ENCODE data around the gene GPR63.

Gene GPR63

GRCh38 chr6:96821034-96821433, 16.2 kb downstream of the GPR63 start:
- no peak for DNase-seq (ENCODE audit: low spot score)

DNA sequence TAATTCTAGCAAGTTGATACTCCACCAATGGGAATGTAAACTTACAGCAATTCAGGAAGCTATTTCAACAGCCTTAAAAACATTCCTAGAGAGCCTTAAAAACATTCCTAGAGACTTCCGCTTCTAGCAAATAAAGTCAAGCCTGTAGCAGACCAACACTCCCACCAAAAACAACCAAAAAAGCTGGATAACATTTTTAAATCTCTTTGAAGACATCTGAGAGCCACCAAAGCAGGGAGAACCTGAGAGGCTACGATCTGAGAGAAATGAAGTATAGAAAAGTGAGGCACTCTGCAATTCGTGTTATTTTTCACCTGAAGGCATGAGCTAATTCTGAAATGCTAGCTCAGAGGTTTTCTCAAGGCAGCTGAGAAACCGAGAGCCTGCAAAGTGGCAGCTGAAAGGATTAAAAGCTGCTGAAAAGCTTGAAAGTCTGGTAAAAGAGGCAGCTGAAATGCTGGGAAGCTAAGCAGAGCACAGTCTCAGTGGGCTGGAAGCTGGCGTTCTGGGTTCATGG, 20.9 kb downstream of the GPR63 start:
- no peak for DNase-seq (ENCODE audit: low spot score)

DNA sequence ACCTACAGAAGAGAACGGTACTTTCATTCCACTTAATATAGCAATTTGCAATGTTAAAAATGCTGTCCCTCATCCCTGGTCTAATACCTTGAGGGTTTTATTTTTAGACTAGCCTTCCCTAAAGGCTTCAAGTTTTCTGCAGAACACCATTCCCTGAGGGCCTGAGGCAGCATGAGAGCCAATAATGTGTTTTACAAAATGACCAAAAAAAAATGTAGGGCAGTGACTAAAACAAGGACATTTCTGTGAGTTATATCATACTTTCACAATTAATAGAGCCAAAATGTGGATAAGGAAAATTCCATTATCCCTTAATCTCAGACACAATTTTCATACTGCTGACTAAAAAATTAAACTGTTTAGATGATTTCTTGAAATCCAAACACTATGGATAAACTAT, 22.7 kb downstream of the GPR63 start:
- DNase-seq (ENCODE audit: low spot score), result no peak

DNA sequence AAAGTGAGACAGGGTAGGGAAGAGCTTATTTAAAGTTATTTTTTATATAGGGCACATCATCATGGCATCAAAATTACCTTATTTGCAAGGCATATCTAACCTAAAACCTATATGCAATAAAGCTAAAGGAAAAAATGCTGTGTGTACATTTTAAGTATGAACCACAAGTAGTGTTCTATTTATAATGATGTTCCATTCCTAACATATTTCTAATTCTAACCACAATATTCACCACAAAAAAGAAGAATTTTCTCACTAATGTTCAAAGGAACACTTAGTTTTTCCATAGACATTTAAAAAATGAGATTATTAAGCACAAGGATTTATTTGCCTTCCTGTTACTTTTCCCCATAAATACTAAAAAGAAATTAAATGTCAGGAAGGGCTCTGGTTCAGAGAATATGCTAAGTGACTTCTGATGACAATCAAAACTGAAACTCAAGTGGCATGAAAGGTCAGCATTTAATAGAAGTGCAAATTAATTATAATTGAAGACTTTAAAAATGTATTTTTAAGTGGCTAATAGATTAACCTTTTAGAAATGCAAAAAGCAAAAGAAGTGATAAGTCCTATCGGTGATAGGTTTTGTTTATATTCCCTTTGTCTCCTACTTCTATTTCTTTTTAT, 25.1 kb downstream of the GPR63 start:
- DNase-seq (ENCODE audit: low spot score), result no peak

DNA sequence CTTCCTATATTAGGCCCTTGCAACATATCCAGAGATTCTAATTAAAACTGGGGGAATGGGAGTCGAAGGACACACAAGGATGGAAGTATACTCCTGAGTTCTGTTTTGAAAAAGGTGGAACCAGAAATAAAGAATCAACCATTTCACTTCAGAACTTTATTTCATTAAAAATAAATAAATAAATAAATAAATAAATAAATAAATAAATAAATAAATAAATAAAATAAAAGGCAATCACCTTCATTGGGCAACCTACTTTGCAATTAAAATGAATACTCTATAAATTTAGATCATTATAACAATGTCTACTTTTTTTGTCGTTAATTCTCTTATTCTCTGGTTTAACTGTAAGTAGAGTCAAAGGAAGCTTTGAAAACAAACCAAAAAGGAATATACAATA, 25.6 kb downstream of the GPR63 start:
- no peak for DNase-seq (ENCODE audit: low spot score)

DNA sequence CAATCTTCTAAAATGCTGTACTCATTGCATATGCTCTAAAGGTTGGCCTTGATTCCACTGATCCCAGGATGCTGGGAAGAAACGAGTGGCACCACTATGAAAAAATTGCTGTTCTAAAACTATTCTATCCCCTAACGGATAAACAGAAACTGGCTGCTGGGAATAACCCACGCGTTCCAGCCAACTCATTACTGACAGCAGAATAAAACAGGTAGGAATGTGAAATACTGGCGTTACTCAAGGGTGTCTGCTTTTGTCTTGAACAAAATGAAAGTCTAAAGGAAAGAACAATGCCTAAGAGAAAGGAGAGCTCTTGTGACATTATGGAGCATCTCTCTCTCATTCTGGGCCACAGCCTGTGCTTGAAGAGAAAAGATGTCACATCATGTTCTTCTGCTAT, 26.1 kb downstream of the GPR63 start:
- no peak for DNase-seq (ENCODE audit: low spot score)

DNA sequence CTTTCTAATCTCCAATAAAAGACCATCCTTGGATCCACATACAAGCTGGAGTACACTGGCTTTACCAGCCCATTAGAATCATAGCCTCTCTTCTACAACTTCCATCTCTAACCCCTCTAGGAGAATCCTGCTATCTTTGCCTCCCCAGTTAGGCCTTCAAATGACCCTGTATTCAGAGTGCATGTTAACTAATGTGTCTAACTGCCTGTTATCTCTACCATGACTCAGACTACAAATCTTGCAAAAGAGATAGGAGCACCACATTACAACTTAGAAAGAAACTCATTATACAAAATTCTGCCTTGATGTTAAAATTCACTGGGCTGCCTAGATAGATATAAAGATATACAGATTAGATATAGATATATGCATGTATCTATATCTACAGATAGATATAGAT, 28.2 kb downstream of the GPR63 start:
- DNase-seq (ENCODE audit: low spot score), result no peak

- no peak for DNase-seq (ENCODE audit: low spot score)
Measured at GRCh38 chr6:96803106-96803481, 34.2 kb downstream of the GPR63 start.

DNA sequence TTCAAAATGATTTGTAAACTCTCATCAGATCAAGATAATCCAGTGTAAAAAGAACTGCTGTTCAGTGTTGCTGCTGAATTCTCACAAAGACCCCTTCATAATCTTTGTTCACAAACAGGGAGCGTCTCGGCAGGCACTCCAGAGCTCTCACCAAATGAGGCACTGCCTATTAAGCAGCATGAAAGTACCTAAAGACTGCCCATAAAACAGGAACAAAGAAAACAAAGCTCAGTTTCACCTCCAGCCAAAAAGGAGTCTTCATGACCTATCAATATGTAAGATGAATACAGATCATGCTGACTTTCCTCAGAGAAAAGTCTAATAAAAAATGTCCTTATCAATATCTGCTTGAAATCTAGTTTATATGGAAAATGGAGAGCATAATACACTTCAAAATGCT, 41.8 kb downstream of the GPR63 start:
- no peak for DNase-seq (ENCODE audit: low spot score)

DNA sequence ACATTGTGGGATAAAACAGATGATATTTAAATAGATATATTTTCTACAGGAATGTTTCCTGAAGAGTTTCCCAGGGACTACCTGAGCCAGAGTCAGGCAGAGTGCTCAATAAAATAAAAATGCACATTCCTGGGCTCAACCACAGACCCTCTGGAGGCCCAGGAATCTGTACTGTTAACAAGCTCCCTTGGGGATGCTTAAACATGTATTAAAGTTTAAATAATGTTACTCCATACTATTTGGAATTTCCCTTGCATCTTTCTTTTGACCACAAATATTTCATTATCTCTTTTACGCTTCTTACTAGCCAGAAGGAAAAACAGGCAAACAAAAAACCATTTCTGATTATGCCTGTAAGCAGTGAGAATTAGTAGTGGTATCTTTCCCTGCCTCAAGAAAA, 42.3 kb downstream of the GPR63 start:
- DNase-seq (ENCODE audit: low spot score), result no peak

- DNase-seq (ENCODE audit: low spot score), result no peak
Measured at GRCh38 chr6:96792561-96793190, 44.6 kb downstream of the GPR63 start.

GRCh38 chr6:96789871-96790270, 47.4 kb downstream of the GPR63 start:
- no peak for DNase-seq (ENCODE audit: low spot score)

GRCh38 chr6:96787846-96788580, 49.3 kb downstream of the GPR63 start:
- no peak for DNase-seq (ENCODE audit: low spot score)

GRCh38 chr6:96786336-96786735, 50.9 kb downstream of the GPR63 start:
- no peak for DNase-seq (ENCODE audit: low spot score)

DNA sequence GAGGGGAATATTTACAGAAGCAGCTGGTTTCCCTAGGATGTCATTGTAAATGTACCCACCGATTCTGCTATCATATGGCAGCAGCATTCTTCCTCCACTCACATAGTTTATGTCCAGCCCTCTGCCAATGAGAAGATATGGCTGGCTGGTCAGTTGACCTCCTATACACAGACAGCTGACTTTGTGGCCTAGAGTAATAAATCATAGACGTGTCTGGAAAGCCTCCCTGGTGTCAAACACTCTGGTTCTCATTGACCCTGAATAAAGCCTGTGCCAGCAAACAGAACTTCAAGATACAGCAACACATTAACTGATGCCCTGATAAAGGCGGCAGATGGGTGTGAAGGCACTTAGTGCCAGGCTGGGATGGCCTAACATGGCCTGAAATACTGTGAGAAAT, 52.6 kb downstream of the GPR63 start:
- DNase-seq (ENCODE audit: low spot score), result no peak

- DNase-seq (ENCODE audit: low spot score), result no peak
Measured at GRCh38 chr6:96783307-96783706, 54.0 kb downstream of the GPR63 start.

GRCh38 chr6:96781557-96781956, 55.7 kb downstream of the GPR63 start:
- no peak for DNase-seq (ENCODE audit: low spot score)

DNA sequence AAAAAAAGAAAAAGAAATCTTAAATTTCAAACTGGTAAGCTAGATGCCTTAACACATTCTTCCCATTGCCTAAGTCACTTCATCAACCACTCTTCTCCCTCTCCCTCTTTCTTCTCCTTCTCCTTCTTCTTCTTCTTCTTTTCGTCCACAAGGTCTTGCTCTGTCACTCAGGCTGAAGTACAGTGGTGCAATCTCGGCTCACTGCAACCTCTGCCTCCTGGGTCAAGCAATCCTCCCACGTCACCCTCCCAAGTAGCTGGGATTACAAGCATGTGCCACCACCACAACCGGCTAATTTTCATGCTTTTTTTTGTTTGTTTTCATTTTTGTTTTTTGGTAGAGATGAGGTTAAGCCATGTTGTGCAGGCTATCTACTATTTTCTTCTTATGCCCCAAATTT, 60.2 kb downstream of the GPR63 start:
- no peak for DNase-seq (ENCODE audit: low spot score)

GRCh38 chr6:96775727-96776400, 61.4 kb downstream of the GPR63 start:
- no peak for DNase-seq (ENCODE audit: low spot score)

DNA sequence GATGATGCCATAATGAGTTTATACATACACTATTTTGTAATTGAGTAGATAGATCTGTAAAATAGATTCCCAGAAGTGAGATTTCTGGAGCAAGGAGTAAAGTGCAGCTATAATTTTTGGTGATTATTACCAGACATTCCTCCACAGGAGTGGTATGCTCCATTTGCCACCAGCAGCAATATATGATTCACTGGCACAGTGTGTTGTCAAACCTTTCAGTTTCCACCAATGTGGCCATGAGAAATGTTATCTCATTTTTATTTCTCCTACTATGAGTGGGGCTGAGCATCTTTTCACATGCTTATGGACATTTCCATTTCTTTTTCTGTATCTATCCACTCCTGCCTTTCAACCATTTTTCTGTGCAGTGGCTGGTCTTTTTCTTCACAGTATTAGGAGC, 70.5 kb downstream of the GPR63 start:
- no peak for DNase-seq (ENCODE audit: low spot score)

GRCh38 chr6:96762599-96762998, 74.7 kb downstream of the GPR63 start:
- no peak for DNase-seq (ENCODE audit: low spot score)

DNA sequence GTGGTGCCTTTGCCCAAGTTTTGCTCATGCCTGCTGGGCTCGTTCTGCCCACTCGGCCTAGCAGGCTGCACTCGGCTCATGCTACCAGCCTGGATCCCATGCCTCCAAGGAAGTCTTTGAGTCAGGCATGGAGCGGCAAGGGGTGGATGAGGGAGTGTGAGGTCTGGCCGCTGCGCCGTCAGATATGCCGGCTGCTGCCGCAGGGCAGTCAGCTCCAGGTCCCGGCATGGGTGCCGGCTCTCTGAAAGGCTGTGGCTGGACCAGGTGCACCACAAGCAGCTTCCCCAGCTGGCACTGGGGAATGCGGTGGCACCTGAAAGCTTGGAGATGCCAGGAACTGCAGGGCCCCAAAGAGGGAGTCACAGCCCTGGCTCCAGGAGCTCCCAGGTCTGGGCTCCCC, 75.5 kb downstream of the GPR63 start:
- no peak for DNase-seq (ENCODE audit: low spot score)

GRCh38 chr6:96760153-96760687, 77.1 kb downstream of the GPR63 start:
- DNase-seq (ENCODE audit: low spot score), result no peak

All from SW480 (cell line).